Sigmoid colon (tissue), 4 donors: ENCODE measurements around the gene CLIC5.

Source experiments
- CTCF ChIP-seq, 4 experiments: fragments of 450-650 bp in 3 of 4; fragments of 200-600 bp in 1 of 4; IDR thresholded peaks; one replicate each; pipeline ENCODE4 v1.5.1; 2016 to 2019; ENCODE audit warnings: antibody characterized with exemption in 4 of 4, mild to moderate bottlenecking in 3 of 4, moderate library complexity in 2 of 4
- EP300 ChIP-seq, 4 donors: sonication (generic); formaldehyde crosslinking; IDR thresholded peaks; one replicate each; pipeline ENCODE4 v1.6.1; 2017; ENCODE audit warnings: antibody characterized with exemption in 4 of 4
- POLR2A ChIP-seq, 2 donors: fragments of 450-650 bp; IDR thresholded peaks; one replicate each; pipeline ENCODE4 v1.6.1; 2016; ENCODE audit warnings: antibody characterized with exemption in 2 of 2, mild to moderate bottlenecking in 2 of 2, moderate library complexity in 2 of 2
- POLR2AphosphoS5 ChIP-seq, 4 donors: sonication (generic); formaldehyde crosslinking; IDR thresholded peaks; one replicate each; pipeline ENCODE4 v1.6.1; 2017; ENCODE audit warnings: antibody characterized with exemption in 4 of 4

- no peak for TF ChIP-seq CTCF (IDR thresholded peaks at IDR 0.05)
- no peak for TF ChIP-seq POLR2A (IDR thresholded peaks at IDR 0.05)
- TF ChIP-seq POLR2AphosphoS5 (IDR thresholded peaks at IDR 0.05), result no peak
- TF ChIP-seq EP300 (IDR thresholded peaks at IDR 0.05), result no peak
Measured at GRCh38 chr6:45858691-45859090, 157.0 kb downstream of the CLIC5 start.
